Medulla oblongata (tissue), 1 donor: ENCODE measurements around the gene OSBPL6.
"Not testable (repeated sequence)": the region's sequence is repeated elsewhere in the genome, so short reads cannot be mapped to it uniquely, and the experiment has no call there.

Source experiments
- DNase-seq: peaks from one replicate; pipeline ENCODE4 v3.0.0-alpha.2; 2015; ENCODE audit errors: extremely low spot score

The OSBPL6 gene

GRCh38 chr2:178397002-178397605 lies 202.8 kb downstream of the OSBPL6 start:
- DNase-seq, result peak; percentile 74

- no peak for DNase-seq
Measured at GRCh38 chr2:178401994-178402437, 207.7 kb downstream of the OSBPL6 start.

GRCh38 chr2:178403671-178404306 lies 209.5 kb downstream of the OSBPL6 start:
- DNase-seq, result no peak

- no peak for DNase-seq
Measured at GRCh38 chr2:178404368-178404767, 210.1 kb downstream of the OSBPL6 start.

GRCh38 chr2:178409261-178409660 lies 214.9 kb downstream of the OSBPL6 start:
- DNase-seq, result no peak

GRCh38 chr2:178412047-178412446 lies 217.7 kb downstream of the OSBPL6 start:
- no peak for DNase-seq

- DNase-seq, result not testable (repeated sequence)
Measured at GRCh38 chr2:178412453-178412852, 218.1 kb downstream of the OSBPL6 start.

GRCh38 chr2:178413472-178414265 lies 219.4 kb downstream of the OSBPL6 start:
- peak; percentile 67 for DNase-seq

GRCh38 chr2:178414266-178415247 lies 220.2 kb downstream of the OSBPL6 start:
- peak; percentile 97 for DNase-seq

- no peak for DNase-seq
Measured at GRCh38 chr2:178415979-178416378, 221.7 kb downstream of the OSBPL6 start.

- no peak for DNase-seq
Measured at GRCh38 chr2:178417916-178418315, 223.6 kb downstream of the OSBPL6 start.

- DNase-seq, result no peak
Measured at GRCh38 chr2:178418426-178418825, 224.1 kb downstream of the OSBPL6 start.

- DNase-seq, result no peak
Measured at GRCh38 chr2:178419123-178419522, 224.8 kb downstream of the OSBPL6 start.

GRCh38 chr2:178420463-178420999 lies 226.2 kb downstream of the OSBPL6 start:
- no peak for DNase-seq

- DNase-seq, result no peak
Measured at GRCh38 chr2:178422097-178422496, 227.8 kb downstream of the OSBPL6 start.

- not testable (repeated sequence) for DNase-seq
Measured at GRCh38 chr2:178423746-178424145, 229.4 kb downstream of the OSBPL6 start.

GRCh38 chr2:178425255-178425827 lies 231.0 kb downstream of the OSBPL6 start:
- DNase-seq, result no peak

GRCh38 chr2:178426388-178426787 lies 232.1 kb downstream of the OSBPL6 start:
- DNase-seq, result no peak

- no peak for DNase-seq
Measured at GRCh38 chr2:178427458-178427857, 233.1 kb downstream of the OSBPL6 start.

- DNase-seq, result no peak
Measured at GRCh38 chr2:178428396-178428806, 234.1 kb downstream of the OSBPL6 start.

GRCh38 chr2:178429336-178429735 lies 235.0 kb downstream of the OSBPL6 start:
- no peak for DNase-seq
